ENCODE data around the gene FAM13B.
"Not testable (repeated sequence)": the region's sequence is repeated elsewhere in the genome, so short reads cannot be mapped to it uniquely, and the experiment has no call there.

FAM13B gene

GRCh38 chr5:138032572-138033385 lies at the start of gene FAM13B:
TSS of gene FAM13B (minus strand) at chr5:138033079. CDS start at chr5:138019111, 13,968 bp downstream.
- peak; percentile 91 for DNase-seq (ENCODE audit: low spot score)
- TF ChIP-seq, protein P1, sequence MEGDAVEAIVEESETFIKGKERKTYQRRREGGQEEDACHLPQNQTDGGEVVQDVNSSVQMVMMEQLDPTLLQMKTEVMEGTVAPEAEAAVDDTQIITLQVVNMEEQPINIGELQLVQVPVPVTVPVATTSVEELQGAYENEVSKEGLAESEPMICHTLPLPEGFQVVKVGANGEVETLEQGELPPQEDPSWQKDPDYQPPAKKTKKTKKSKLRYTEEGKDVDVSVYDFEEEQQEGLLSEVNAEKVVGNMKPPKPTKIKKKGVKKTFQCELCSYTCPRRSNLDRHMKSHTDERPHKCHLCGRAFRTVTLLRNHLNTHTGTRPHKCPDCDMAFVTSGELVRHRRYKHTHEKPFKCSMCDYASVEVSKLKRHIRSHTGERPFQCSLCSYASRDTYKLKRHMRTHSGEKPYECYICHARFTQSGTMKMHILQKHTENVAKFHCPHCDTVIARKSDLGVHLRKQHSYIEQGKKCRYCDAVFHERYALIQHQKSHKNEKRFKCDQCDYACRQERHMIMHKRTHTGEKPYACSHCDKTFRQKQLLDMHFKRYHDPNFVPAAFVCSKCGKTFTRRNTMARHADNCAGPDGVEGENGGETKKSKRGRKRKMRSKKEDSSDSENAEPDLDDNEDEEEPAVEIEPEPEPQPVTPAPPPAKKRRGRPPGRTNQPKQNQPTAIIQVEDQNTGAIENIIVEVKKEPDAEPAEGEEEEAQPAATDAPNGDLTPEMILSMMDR (IDR thresholded peaks at IDR 0.05; ENCODE audit: extremely low read depth, missing control alignments) = no peak

GRCh38 chr5:138082033-138082432 lies 49.2 kb upstream of the FAM13B start:
- TF ChIP-seq, protein P1 (IDR thresholded peaks at IDR 0.05; ENCODE audit: extremely low read depth, missing control alignments) = no peak
- DNase-seq (ENCODE audit: low spot score) = no peak

DNA sequence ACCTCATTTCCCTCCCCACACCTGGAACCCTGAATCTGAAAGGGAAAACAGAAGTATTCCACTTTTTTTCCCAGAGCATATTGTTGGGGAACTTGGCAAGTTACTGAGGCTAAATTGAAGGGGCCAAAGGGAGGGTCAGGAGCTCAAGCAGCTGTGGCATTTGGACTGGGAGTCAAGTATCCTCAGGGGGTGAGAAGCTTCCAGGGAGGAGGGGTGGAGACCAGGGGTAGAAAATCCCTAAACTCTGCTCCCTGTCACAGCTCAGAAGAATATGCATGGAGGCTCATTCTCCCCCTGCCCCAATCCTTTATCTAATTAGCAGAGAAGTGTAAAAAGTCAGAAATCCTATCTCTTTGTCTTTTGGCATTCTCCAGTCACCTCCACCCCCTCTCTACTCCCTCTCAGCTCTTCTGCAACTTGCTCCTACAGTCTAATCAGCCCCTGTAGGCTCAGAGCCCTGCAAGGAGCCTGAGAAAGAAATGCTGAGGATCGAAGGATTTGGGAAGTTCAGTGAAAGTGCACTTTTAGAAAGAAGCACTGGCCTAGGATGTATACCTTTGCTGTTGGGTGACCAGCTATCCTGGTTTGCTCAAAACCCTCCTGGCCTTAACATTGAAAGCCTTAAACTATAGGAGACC lies 45.2 kb upstream of the FAM13B start:
- TF ChIP-seq, protein P1 (IDR thresholded peaks at IDR 0.05; ENCODE audit: extremely low read depth, missing control alignments) = no peak
- no peak for DNase-seq (ENCODE audit: low spot score)

GRCh38 chr5:138077064-138077696 lies 44.3 kb upstream of the FAM13B start:
- TF ChIP-seq, protein P1 (IDR thresholded peaks at IDR 0.05; ENCODE audit: extremely low read depth, missing control alignments) = peak; percentile 60
- DNase-seq (ENCODE audit: low spot score) = peak; percentile 78

GRCh38 chr5:138070026-138070425 lies 37.1 kb upstream of the FAM13B start:
- DNase-seq (ENCODE audit: low spot score) = not testable (repeated sequence)

DNA sequence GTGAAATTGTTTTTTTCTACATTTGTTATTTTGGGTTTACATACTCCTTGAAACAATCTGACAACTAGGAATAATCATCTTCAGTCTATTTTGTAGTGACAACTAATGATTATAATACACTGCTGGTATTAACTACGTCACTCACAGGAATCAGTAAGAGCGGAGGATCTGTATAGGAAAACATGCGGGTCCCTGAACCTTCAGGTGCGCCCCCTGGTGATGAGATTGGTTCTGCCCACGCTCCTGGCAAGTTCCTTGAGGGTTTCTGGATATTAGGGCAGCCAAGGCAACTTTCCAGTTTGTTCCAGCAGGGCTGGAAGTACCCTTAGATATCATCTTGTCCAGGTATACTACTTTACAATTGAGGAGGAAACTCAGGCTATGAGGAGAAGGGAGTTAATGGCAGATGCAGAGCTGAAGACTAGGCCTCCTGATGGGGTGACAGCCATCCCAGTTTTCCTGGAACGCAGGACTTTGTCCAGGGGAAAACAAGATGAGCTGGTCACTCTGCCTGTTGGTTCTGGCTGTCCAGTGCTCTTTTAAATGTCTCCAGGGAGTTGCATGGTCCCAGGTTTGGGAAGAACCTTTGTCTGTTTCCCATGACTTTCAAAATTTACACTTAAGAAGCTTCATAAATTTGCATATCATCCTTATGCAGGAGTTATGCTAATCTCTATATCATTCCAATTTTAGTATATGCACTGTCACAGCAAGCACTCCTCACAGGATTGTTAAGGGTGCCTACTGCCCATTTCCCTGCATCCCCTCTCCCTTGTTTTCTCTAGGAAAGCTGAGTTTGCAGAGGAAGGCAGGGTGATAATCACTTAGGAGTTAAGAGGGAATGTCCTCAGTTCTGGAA lies 36.1 kb upstream of the FAM13B start:
- peak; percentile 84 for DNase-seq (ENCODE audit: low spot score)
- TF ChIP-seq, protein P1 (IDR thresholded peaks at IDR 0.05; ENCODE audit: extremely low read depth, missing control alignments) = peak; percentile 88

DNA sequence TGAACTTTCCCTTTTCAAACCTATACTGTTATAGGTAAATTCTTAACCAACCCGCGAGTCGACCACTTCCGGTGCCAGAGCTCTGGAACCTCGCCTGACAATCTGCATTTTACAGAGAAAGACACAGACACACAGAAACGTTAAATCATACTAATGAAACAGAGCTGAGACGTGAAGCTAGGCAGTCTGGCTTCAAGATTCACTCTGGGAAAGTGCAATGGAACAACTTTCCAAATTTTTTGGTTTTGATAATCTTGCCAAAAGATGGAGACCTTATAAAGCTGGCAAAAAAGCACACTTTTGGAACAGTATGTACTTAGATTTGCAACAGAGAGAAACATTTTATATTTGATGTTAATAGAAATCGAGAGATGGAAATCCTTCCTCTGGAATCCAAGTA lies 35.1 kb upstream of the FAM13B start:
- TF ChIP-seq, protein P1 (IDR thresholded peaks at IDR 0.05; ENCODE audit: extremely low read depth, missing control alignments) = no peak
- no peak for DNase-seq (ENCODE audit: low spot score)
